Duodenal mucosa (tissue), 2 donors: ENCODE measurements around the gene COA5.

Source experiments
- H3K27ac ChIP-seq: one replicate; pipeline ENCODE4 v1.7.0; 2013; ENCODE audit warnings: low read depth, low read length
- H3K27me3 ChIP-seq, 2 donors: one replicate each; pipeline ENCODE4 v1.7.0; 2013; ENCODE audit warnings: low read length in 2 of 2, control low read depth in 1 of 2; ENCODE audit not compliant: insufficient read depth in 2 of 2, control insufficient read depth in 1 of 2
- H3K36me3 ChIP-seq, 2 donors: one replicate each; pipeline ENCODE4 v1.7.0; 2013; ENCODE audit warnings: low read length in 2 of 2, control low read depth in 1 of 2; ENCODE audit not compliant: insufficient read depth in 2 of 2, control insufficient read depth in 1 of 2
- H3K4me1 ChIP-seq, 2 donors: one replicate each; pipeline ENCODE4 v1.7.0; 2013; ENCODE audit warnings: low read length in 2 of 2, control low read depth in 1 of 2; ENCODE audit not compliant: insufficient read depth in 2 of 2, control insufficient read depth in 1 of 2
- H3K4me3 ChIP-seq, 2 donors: one replicate each; pipeline ENCODE4 v1.7.0; 2013; ENCODE audit warnings: low read length in 2 of 2, low read depth in 1 of 2
- H3K9ac ChIP-seq, 2 donors: one replicate each; pipeline ENCODE4 v1.7.0; 2013; ENCODE audit warnings: low read length in 2 of 2, low read depth in 1 of 2
- H3K9me3 ChIP-seq, 2 donors: one replicate each; pipeline ENCODE4 v1.7.0; 2013; ENCODE audit warnings: low read length in 2 of 2, control low read depth in 1 of 2; ENCODE audit not compliant: control insufficient read depth in 1 of 2

COA5 gene

GRCh38 chr2:98637401-98638147, 29.3 kb upstream of the COA5 start:
- H3K4me3 ChIP-seq, result no peak overlapping the region
- H3K4me1 ChIP-seq, result no peaks in the 10 kb centered on the region
- H3K9me3 ChIP-seq, result no peaks in the 10 kb centered on the region
- no peak overlapping the region for H3K9ac ChIP-seq
- H3K27me3 ChIP-seq, result no peaks in the 10 kb centered on the region
- H3K27ac ChIP-seq, result no peak overlapping the region
- H3K36me3 ChIP-seq, result peaks cover 35 to 67% of the 10 kb centered on the region in 2 donors

GRCh38 chr2:98634406-98635092, 26.2 kb upstream of the COA5 start:
- Histone ChIP-seq H3K9me3 (no peaks in the 10 kb centered on the region), H3K27ac (no peak overlapping the region), H3K9ac (no peak overlapping the region), H3K4me1 (no peaks in the 10 kb centered on the region), H3K27me3 (no peaks in the 10 kb centered on the region), H3K36me3 (peaks cover 31 to 82% of the 10 kb centered on the region in 2 donors), H3K4me3 (no peak overlapping the region)

- H3K4me3 ChIP-seq, result no peak overlapping the region
- no peaks in the 10 kb centered on the region for H3K9me3 ChIP-seq
- no peaks in the 10 kb centered on the region for H3K4me1 ChIP-seq
- no peak overlapping the region for H3K9ac ChIP-seq
- H3K27ac ChIP-seq, result no peak overlapping the region
- H3K27me3 ChIP-seq, result no peaks in the 10 kb centered on the region
- peaks cover 22 to 67% of the 10 kb centered on the region in 2 donors for H3K36me3 ChIP-seq
Measured at GRCh38 chr2:98632351-98632750, 24.0 kb upstream of the COA5 start.

- no peak overlapping the region for H3K9ac ChIP-seq
- peaks cover 24 to 42% of the 10 kb centered on the region in 2 donors for H3K36me3 ChIP-seq
- no peak overlapping the region for H3K27ac ChIP-seq
- H3K4me1 ChIP-seq, result no peaks in the 10 kb centered on the region
- H3K9me3 ChIP-seq, result no peaks in the 10 kb centered on the region
- H3K27me3 ChIP-seq, result no peaks in the 10 kb centered on the region
- no peak overlapping the region for H3K4me3 ChIP-seq
Measured at GRCh38 chr2:98623657-98624056, 15.3 kb upstream of the COA5 start.

GRCh38 chr2:98617149-98617548, 8.8 kb upstream of the COA5 start:
- Histone ChIP-seq H3K9me3 (no peaks in the 10 kb centered on the region), H3K4me1 (no peaks in the 10 kb centered on the region), H3K9ac (no peak overlapping the region), H3K27me3 (no peaks in the 10 kb centered on the region), H3K36me3 (peaks cover 53 to 69% of the 10 kb centered on the region in 2 donors), H3K27ac (no peak overlapping the region), H3K4me3 (no peak overlapping the region)

- H3K4me3 ChIP-seq, result no peak overlapping the region
- peaks cover 38 to 69% of the 10 kb centered on the region in 2 donors for H3K36me3 ChIP-seq
- H3K27me3 ChIP-seq, result no peaks in the 10 kb centered on the region
- H3K4me1 ChIP-seq, result peaks cover 3 to 5% of the 10 kb centered on the region in 2 donors
- H3K9ac ChIP-seq, result no peak overlapping the region
- no peak overlapping the region for H3K27ac ChIP-seq
- no peaks in the 10 kb centered on the region for H3K9me3 ChIP-seq
Measured at GRCh38 chr2:98615481-98615880, 7.2 kb upstream of the COA5 start.

GRCh38 chr2:98614024-98614739, 5.9 kb upstream of the COA5 start:
- Histone ChIP-seq H3K4me1 (peaks cover 16 to 18% of the 10 kb centered on the region in 2 donors), H3K36me3 (peaks cover 32 to 66% of the 10 kb centered on the region in 2 donors), H3K9ac (no peak overlapping the region), H3K27me3 (no peaks in the 10 kb centered on the region), H3K4me3 (no peak overlapping the region), H3K9me3 (no peaks in the 10 kb centered on the region), H3K27ac (no peak overlapping the region)

- Histone ChIP-seq H3K36me3 (peaks cover 11 to 30% of the 10 kb centered on the region in 2 donors), H3K27ac (peak overlapping the region; percentile 93), H3K9ac (peak overlapping the region; percentile 93 to 97), H3K9me3 (no peaks in the 10 kb centered on the region), H3K4me3 (peak overlapping the region; percentile 93 to 96), H3K4me1 (peaks cover 34% of the 10 kb centered on the region in 2 donors), H3K27me3 (no peaks in the 10 kb centered on the region)
Measured at GRCh38 chr2:98608962-98609604, 771 bp upstream of the COA5 start.

- Histone ChIP-seq H3K27me3 (no peaks in the 10 kb centered on the region), H3K4me3 (peak overlapping the region; percentile 93 to 96), H3K27ac (no peak overlapping the region), H3K9ac (peak overlapping the region; percentile 93 to 97), H3K9me3 (no peaks in the 10 kb centered on the region), H3K36me3 (peaks cover 3 to 23% of the 10 kb centered on the region in 2 donors), H3K4me1 (peaks cover 34% of the 10 kb centered on the region in 2 donors)
Measured at GRCh38 chr2:98607741-98608115, 584 bp downstream of the COA5 start.
